C4-2B (cell line): ENCODE results near the gene CHRNA9.

ENCODE experiments used
- ZFX ChIP-seq: fragments of 450-650 bp; IDR thresholded peaks from 2 replicates; pipeline ENCODE4 v1.6.1; 2017
- TF ChIP-seq, protein P1 (sequence below): fragments of 450-650 bp; conservative IDR thresholded peaks from 2 replicates; pipeline ENCODE4 v1.5.1; 2017; ENCODE audit warnings: mild to moderate bottlenecking

DNA sequence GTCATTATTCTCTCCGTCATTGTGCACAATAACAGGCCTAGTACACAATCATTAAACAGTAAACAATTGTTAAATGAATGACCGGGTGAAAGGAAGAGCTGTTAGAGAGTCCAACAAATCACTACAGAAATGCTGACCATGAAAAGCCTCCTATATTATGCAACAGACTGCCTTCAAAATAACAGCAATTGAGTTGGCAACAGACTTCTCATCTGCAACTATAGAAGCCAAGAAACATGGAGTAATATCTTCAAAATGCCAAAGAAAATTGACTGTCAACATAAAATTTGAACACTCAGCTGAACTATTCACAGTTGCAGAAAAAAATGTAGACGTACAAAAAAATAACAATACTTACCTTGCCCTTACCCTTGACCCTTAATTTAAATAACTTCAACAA is 26.2 kb downstream of the CHRNA9 start:
- TF ChIP-seq, protein P1, sequence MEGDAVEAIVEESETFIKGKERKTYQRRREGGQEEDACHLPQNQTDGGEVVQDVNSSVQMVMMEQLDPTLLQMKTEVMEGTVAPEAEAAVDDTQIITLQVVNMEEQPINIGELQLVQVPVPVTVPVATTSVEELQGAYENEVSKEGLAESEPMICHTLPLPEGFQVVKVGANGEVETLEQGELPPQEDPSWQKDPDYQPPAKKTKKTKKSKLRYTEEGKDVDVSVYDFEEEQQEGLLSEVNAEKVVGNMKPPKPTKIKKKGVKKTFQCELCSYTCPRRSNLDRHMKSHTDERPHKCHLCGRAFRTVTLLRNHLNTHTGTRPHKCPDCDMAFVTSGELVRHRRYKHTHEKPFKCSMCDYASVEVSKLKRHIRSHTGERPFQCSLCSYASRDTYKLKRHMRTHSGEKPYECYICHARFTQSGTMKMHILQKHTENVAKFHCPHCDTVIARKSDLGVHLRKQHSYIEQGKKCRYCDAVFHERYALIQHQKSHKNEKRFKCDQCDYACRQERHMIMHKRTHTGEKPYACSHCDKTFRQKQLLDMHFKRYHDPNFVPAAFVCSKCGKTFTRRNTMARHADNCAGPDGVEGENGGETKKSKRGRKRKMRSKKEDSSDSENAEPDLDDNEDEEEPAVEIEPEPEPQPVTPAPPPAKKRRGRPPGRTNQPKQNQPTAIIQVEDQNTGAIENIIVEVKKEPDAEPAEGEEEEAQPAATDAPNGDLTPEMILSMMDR: no peak
- TF ChIP-seq ZFX: no peak
